GM12878 (cell line): Measurements from ENCODE around the gene PIP4K2A. TPM values are rescaled to one million over a fixed set of nuclear protein-coding genes. Genes with fewer than 3 reads are reported as not detected.
A peak's percentile ranks its signal among the peaks of the same experiment; 100 is the strongest.

Experiments
- BACH1 ChIP-seq: fragments of 450-650 bp; IDR thresholded peaks from 2 replicates; pipeline ENCODE4 v1.6.1; 2017; ENCODE audit warnings: mild to moderate bottlenecking, borderline replicate concordance
- BCL11A ChIP-seq: IDR thresholded peaks from 2 replicates; pipeline ENCODE4 v1.6.1; 2011; ENCODE audit warnings: low read depth, low read length
- CHD1 ChIP-seq: IDR thresholded peaks from 2 replicates; pipeline ENCODE4 v1.6.1; 2012; ENCODE audit warnings: low read depth, low read length, improper control_type of control experiment
- ETV6 ChIP-seq, 2 experiments: fragments of 450-650 bp in 1 of 2; IDR thresholded peaks in 1 of 2; conservative IDR thresholded peaks in 1 of 2; 2 replicates each; pipeline ENCODE4 v1.6.1; 2014; ENCODE audit warnings: antibody characterized with exemption in 1 of 2, borderline replicate concordance in 1 of 2, low read depth in 1 of 2, mild to moderate bottlenecking in 1 of 2, moderate library complexity in 1 of 2
- FOS ChIP-seq: IDR thresholded peaks from 3 replicates; pipeline ENCODE4 v1.6.1; 2011; ENCODE audit warnings: borderline replicate concordance; ENCODE audit not compliant: insufficient read length; ENCODE audit errors: extremely low read depth
- HDAC2 ChIP-seq: fragments of 200-600 bp; sonication (generic); IDR thresholded peaks from 2 replicates; pipeline ENCODE4 v1.6.1; 2017
- KLF5 ChIP-seq: fragments of 450-650 bp; IDR thresholded peaks from 2 replicates; pipeline ENCODE4 v1.6.1; 2014; ENCODE audit warnings: mild to moderate bottlenecking; ENCODE audit not compliant: partially characterized antibody
- MTA2 ChIP-seq: fragments of 450-650 bp; IDR thresholded peaks from 2 replicates; pipeline ENCODE4 v1.6.1; 2016; ENCODE audit warnings: low read depth, mild to moderate bottlenecking, moderate library complexity
- MYC ChIP-seq: IDR thresholded peaks from 2 replicates; pipeline ENCODE4 v1.6.1; 2011; ENCODE audit warnings: mild to moderate bottlenecking, low read length, moderate library complexity, inconsistent platforms; ENCODE audit not compliant: insufficient read depth, insufficient replicate concordance, insufficient read length, severe bottlenecking
- NR2F1 ChIP-seq: fragments of 450-650 bp; conservative IDR thresholded peaks from 2 replicates; pipeline ENCODE4 v1.6.1; 2017; ENCODE audit warnings: mild to moderate bottlenecking
- POLR2A ChIP-seq: IDR thresholded peaks from 2 replicates; pipeline ENCODE4 v1.6.1; 2011; ENCODE audit warnings: low read depth, mild to moderate bottlenecking, low read length
- POLR2AphosphoS2 ChIP-seq: IDR thresholded peaks from 2 replicates; pipeline ENCODE4 v1.6.1; 2011; ENCODE audit warnings: low read depth, mild to moderate bottlenecking, low read length, improper control_type of control experiment, moderate library complexity
- RAD21 ChIP-seq: IDR thresholded peaks from 2 replicates; pipeline ENCODE4 v1.6.1; 2011; ENCODE audit warnings: mild to moderate bottlenecking, low read depth, low read length, moderate library complexity; ENCODE audit not compliant: insufficient read depth
- TCF7 ChIP-seq: IDR thresholded peaks from 2 replicates; pipeline ENCODE4 v1.6.1; 2014; ENCODE audit warnings: antibody characterized with exemption, borderline replicate concordance
- ZNF217 ChIP-seq: fragments of 450-650 bp; IDR thresholded peaks from 2 replicates; pipeline ENCODE4 v1.6.1; 2017; ENCODE audit warnings: antibody characterized with exemption, mild to moderate bottlenecking
- ZNF24 ChIP-seq: fragments of 450-650 bp; IDR thresholded peaks from 2 replicates; pipeline ENCODE4 v1.6.1; 2017; ENCODE audit warnings: antibody characterized with exemption, mild to moderate bottlenecking
- polyA plus RNA-seq, 11 experiments: library from polyadenylated mRNA; depleted of rRNA in 4 of 11; unstranded in 6 of 11; stranded (reverse) in 5 of 11; fragments of >200 nt; fragmentation: Nextera tagmentation in 4 of 11; fragmentation: Illumina TruSeq in 1 of 11; extraction: Ambion mirVana in 4 of 11; extraction: Trizol in 1 of 11; gene quantifications; 1 replicate in 1 of 11; 2 replicates in 10 of 11; pipeline versions ENCODE4 v1.2.1 to v1.2.3, GENCODE V29; 2011 to 2016; ENCODE audit warnings: inconsistent platforms in 2 of 11, missing spikeins in 2 of 11, low read depth in 1 of 11
- total RNA-seq, 4 experiments: library from RNA; depleted of rRNA in 3 of 4; stranded (reverse); fragments of >200 nt in 3 of 4; fragmentation: Illumina TruSeq in 1 of 4; extraction: Trizol in 1 of 4; gene quantifications; 2 replicates each; pipeline versions ENCODE4 v1.2.1 to v1.2.3, GENCODE V29; 2013 to 2021
- TF ChIP-seq, protein P1 (sequence below): fragments of 150-350 bp; IDR thresholded peaks from 2 replicates; pipeline ENCODE4 v1.6.1; 2016; ENCODE audit warnings: low read depth, low read length
- TF ChIP-seq, protein P2 (sequence below): fragments of 450-650 bp; formaldehyde crosslinking; IDR thresholded peaks from 2 replicates; pipeline ENCODE4 v1.5.0; 2022; ENCODE audit warnings: mild to moderate bottlenecking, missing genetic modification characterization
- TF ChIP-seq, protein P3 (sequence below), 3 experiments: IDR thresholded peaks in 2 of 3; conservative IDR thresholded peaks in 1 of 3; 2 replicates each; pipeline ENCODE4 v1.5.1; 2011; ENCODE audit warnings: low read depth in 3 of 3, low read length in 3 of 3, mild to moderate bottlenecking in 3 of 3, control low read depth in 2 of 3, moderate library complexity in 2 of 3, inconsistent platforms in 1 of 3, mixed read lengths in 1 of 3; ENCODE audit not compliant: control insufficient read depth in 2 of 3, insufficient read depth in 1 of 3; ENCODE audit errors: extremely low read depth in 1 of 3
- TF ChIP-seq, protein P4 (sequence below): fragments of 450-650 bp; IDR thresholded peaks from 2 replicates; pipeline ENCODE4 v1.6.1; 2016; ENCODE audit warnings: mild to moderate bottlenecking

PIP4K2A gene
- total and polyA plus RNA-seq, 10 of the 15 experiments (the other 5 are each of a cell fraction or from before 2014, with no cell fraction given): 54.3 to 139 (median 84.4) TPM

DNA sequence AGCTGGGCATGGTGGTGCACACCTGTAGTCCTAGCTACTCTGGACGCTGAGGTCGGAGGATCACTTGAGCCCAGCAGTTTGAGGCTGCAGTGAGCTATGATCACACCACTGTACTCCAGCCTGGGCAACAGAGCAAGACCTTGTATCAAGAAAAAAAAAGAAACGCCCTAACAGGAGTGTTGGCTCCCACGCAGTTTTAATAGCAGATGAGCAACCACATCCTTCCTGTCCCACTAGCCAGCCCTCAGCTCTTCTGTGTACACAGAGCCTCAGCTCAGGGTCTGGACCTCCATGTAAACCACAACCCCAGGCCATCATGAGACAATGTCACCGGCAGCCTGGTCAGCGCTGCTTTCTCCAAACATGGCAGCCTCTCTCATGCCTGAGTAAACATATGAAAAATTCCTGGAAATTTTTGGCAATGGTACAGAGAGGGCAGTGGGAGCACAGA lies 108.2 kb downstream of the PIP4K2A start (continued):
- TF ChIP-seq, protein P1, sequence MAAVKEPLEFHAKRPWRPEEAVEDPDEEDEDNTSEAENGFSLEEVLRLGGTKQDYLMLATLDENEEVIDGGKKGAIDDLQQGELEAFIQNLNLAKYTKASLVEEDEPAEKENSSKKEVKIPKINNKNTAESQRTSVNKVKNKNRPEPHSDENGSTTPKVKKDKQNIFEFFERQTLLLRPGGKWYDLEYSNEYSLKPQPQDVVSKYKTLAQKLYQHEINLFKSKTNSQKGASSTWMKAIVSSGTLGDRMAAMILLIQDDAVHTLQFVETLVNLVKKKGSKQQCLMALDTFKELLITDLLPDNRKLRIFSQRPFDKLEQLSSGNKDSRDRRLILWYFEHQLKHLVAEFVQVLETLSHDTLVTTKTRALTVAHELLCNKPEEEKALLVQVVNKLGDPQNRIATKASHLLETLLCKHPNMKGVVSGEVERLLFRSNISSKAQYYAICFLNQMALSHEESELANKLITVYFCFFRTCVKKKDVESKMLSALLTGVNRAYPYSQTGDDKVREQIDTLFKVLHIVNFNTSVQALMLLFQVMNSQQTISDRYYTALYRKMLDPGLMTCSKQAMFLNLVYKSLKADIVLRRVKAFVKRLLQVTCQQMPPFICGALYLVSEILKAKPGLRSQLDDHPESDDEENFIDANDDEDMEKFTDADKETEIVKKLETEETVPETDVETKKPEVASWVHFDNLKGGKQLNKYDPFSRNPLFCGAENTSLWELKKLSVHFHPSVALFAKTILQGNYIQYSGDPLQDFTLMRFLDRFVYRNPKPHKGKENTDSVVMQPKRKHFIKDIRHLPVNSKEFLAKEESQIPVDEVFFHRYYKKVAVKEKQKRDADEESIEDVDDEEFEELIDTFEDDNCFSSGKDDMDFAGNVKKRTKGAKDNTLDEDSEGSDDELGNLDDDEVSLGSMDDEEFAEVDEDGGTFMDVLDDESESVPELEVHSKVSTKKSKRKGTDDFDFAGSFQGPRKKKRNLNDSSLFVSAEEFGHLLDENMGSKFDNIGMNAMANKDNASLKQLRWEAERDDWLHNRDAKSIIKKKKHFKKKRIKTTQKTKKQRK: no peak
- TF ChIP-seq ZNF24: peak; percentile 16; the same call in 1 of the 2 replicates
- peak in 1 of 2 experiments; percentile 82; a peak in 2 of 4 replicates for TF ChIP-seq ETV6 (conservative IDR thresholded peaks at IDR 0.05 in 1 of 2, IDR thresholded peaks at IDR 0.05 in 1 of 2; ENCODE audit: borderline replicate concordance in 1 of 2, low read depth in 1 of 2)
- TF ChIP-seq RAD21: 0 out of 2 replicates have a peak, but pooled peaks have one; percentile 9
- peak; percentile 90 for TF ChIP-seq MTA2
- TF ChIP-seq FOS: no peak
- TF ChIP-seq CHD1: no peak
- TF ChIP-seq NR2F1: peak; percentile 53; the same call in 1 of the 2 replicates
- TF ChIP-seq MYC: no peak
- TF ChIP-seq, protein P2, sequence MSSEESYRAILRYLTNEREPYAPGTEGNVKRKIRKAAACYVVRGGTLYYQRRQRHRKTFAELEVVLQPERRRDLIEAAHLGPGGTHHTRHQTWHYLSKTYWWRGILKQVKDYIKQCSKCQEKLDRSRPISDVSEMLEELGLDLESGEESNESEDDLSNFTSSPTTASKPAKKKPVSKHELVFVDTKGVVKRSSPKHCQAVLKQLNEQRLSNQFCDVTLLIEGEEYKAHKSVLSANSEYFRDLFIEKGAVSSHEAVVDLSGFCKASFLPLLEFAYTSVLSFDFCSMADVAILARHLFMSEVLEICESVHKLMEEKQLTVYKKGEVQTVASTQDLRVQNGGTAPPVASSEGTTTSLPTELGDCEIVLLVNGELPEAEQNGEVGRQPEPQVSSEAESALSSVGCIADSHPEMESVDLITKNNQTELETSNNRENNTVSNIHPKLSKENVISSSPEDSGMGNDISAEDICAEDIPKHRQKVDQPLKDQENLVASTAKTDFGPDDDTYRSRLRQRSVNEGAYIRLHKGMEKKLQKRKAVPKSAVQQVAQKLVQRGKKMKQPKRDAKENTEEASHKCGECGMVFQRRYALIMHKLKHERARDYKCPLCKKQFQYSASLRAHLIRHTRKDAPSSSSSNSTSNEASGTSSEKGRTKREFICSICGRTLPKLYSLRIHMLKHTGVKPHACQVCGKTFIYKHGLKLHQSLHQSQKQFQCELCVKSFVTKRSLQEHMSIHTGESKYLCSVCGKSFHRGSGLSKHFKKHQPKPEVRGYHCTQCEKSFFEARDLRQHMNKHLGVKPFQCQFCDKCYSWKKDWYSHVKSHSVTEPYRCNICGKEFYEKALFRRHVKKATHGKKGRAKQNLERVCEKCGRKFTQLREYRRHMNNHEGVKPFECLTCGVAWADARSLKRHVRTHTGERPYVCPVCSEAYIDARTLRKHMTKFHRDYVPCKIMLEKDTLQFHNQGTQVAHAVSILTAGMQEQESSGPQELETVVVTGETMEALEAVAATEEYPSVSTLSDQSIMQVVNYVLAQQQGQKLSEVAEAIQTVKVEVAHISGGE (CRISPR knock-in tag): no peak
- TF ChIP-seq, protein P3, sequence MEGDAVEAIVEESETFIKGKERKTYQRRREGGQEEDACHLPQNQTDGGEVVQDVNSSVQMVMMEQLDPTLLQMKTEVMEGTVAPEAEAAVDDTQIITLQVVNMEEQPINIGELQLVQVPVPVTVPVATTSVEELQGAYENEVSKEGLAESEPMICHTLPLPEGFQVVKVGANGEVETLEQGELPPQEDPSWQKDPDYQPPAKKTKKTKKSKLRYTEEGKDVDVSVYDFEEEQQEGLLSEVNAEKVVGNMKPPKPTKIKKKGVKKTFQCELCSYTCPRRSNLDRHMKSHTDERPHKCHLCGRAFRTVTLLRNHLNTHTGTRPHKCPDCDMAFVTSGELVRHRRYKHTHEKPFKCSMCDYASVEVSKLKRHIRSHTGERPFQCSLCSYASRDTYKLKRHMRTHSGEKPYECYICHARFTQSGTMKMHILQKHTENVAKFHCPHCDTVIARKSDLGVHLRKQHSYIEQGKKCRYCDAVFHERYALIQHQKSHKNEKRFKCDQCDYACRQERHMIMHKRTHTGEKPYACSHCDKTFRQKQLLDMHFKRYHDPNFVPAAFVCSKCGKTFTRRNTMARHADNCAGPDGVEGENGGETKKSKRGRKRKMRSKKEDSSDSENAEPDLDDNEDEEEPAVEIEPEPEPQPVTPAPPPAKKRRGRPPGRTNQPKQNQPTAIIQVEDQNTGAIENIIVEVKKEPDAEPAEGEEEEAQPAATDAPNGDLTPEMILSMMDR (IDR thresholded peaks at IDR 0.05 in 2 of 3, conservative IDR thresholded peaks at IDR 0.05 in 1 of 3; ENCODE audit: control insufficient read depth in 2 of 3, extremely low read depth in 1 of 3, insufficient read depth in 1 of 3, low read depth in 3 of 3, low read length in 3 of 3): no peak
- TF ChIP-seq ZNF217: peak; percentile 65; the same call in 1 of the 2 replicates
- no peak for TF ChIP-seq KLF5
- TF ChIP-seq POLR2AphosphoS2: no peak
- TF ChIP-seq BCL11A: peak; percentile 90
- no peak for TF ChIP-seq HDAC2
- TF ChIP-seq BACH1: peak; percentile 63; the same call in 1 of the 2 replicates
- TF ChIP-seq TCF7: no peak
- TF ChIP-seq, protein P4, sequence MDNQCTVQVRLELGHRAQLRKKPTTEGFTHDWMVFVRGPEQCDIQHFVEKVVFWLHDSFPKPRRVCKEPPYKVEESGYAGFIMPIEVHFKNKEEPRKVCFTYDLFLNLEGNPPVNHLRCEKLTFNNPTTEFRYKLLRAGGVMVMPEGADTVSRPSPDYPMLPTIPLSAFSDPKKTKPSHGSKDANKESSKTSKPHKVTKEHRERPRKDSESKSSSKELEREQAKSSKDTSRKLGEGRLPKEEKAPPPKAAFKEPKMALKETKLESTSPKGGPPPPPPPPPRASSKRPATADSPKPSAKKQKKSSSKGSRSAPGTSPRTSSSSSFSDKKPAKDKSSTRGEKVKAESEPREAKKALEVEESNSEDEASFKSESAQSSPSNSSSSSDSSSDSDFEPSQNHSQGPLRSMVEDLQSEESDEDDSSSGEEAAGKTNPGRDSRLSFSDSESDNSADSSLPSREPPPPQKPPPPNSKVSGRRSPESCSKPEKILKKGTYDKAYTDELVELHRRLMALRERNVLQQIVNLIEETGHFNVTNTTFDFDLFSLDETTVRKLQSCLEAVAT: peak; percentile 88
- TF ChIP-seq POLR2A: peak; percentile 65
